Measurements from ENCODE around the gene PXYLP1. TPM values are rescaled to one million over a fixed set of nuclear protein-coding genes. Genes with fewer than 3 reads are reported as not detected.

PXYLP1 gene
- total and polyA plus RNA-seq, 9 of the 15 experiments (the other 6 are each of a cell fraction or from before 2014, with no cell fraction given): 0.80 to 2.9 (median 1.3) TPM

GRCh38 chr3:141308588-141309218, 77.1 kb downstream of the PXYLP1 start (continued):
- TF ChIP-seq ESRRA (IDR thresholded peaks at IDR 0.05; ENCODE audit: borderline replicate concordance, low read depth) (no peak), GATAD2A (IDR thresholded peaks at IDR 0.05) (no peak), TSC22D4 (tag; IDR thresholded peaks at IDR 0.05) (no peak), XRCC3 (IDR thresholded peaks at IDR 0.05) (no peak), NR2C1 (IDR thresholded peaks at IDR 0.05) (no peak), NR2C1 (tag; IDR thresholded peaks at IDR 0.05) (peak; percentile 30; the same call in 1 of the 2 replicates), ZNF507 (tag; conservative IDR thresholded peaks at IDR 0.05) (no peak), GABPA (tag; conservative IDR thresholded peaks at IDR 0.05; ENCODE audit: low read depth) (no peak), MCM5 (IDR thresholded peaks at IDR 0.05; ENCODE audit: low read depth) (no peak), ZNF449 (CRISPR knock-in tag; IDR thresholded peaks at IDR 0.05) (no peak), KLF6 (CRISPR knock-in tag; IDR thresholded peaks at IDR 0.05; ENCODE audit: borderline replicate concordance) (no peak), ZNF324 (CRISPR knock-in tag; IDR thresholded peaks at IDR 0.05) (no peak), FOXK2 (conservative IDR thresholded peaks at IDR 0.05 in 1 of 2, IDR thresholded peaks at IDR 0.05 in 1 of 2; ENCODE audit: low read depth in 2 of 2) (peak; percentile 71 to 74), MXI1 (IDR thresholded peaks at IDR 0.05; ENCODE audit: low read depth, low read length) (no peak), RNF2 (IDR thresholded peaks at IDR 0.05) (no peak), SPI1 (IDR thresholded peaks at IDR 0.05; ENCODE audit: borderline replicate concordance, low read depth, low read length) (no peak), NEUROD1 (IDR thresholded peaks at IDR 0.05; ENCODE audit: borderline replicate concordance, low read depth, low read length, partially characterized antibody) (no peak), HNRNPUL1 (IDR thresholded peaks at IDR 0.05; ENCODE audit: low read length) (no peak), NFIC (IDR thresholded peaks at IDR 0.05) (no peak; the same call in 1 of the 2 replicates), LEF1 (IDR thresholded peaks at IDR 0.05) (no peak), MAX (CRISPR knock-in tag; IDR thresholded peaks at IDR 0.05) (peak; percentile 63), ELF4 (CRISPR knock-in tag; IDR thresholded peaks at IDR 0.05) (no peak), ZNF24 (IDR thresholded peaks at IDR 0.05) (no peak), HNRNPH1 (optimal IDR thresholded peaks at IDR 0.05; ENCODE audit: low read depth, low read length) (no peak), EP400 (IDR thresholded peaks at IDR 0.05) (peak; percentile 31; the same call in 1 of the 2 replicates), CBX1 (IDR thresholded peaks at IDR 0.05; ENCODE audit: low read depth) (no peak), MYBL2 (IDR thresholded peaks at IDR 0.05; ENCODE audit: low read depth) (no peak), MYBL2 (CRISPR knock-in tag; IDR thresholded peaks at IDR 0.05; ENCODE audit: borderline replicate concordance) (no peak), LARP7 (IDR thresholded peaks at IDR 0.05) (no peak)
- TF ChIP-seq, protein P1, sequence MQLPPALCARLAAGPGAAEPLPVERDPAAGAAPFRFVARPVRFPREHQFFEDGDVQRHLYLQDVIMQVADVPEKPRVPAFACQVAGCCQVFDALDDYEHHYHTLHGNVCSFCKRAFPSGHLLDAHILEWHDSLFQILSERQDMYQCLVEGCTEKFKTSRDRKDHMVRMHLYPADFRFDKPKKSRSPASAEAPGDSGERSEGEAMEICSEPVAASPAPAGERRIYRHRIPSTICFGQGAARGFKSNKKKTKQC (CRISPR knock-in tag; IDR thresholded peaks at IDR 0.05): no peak
- TF ChIP-seq, protein P2, sequence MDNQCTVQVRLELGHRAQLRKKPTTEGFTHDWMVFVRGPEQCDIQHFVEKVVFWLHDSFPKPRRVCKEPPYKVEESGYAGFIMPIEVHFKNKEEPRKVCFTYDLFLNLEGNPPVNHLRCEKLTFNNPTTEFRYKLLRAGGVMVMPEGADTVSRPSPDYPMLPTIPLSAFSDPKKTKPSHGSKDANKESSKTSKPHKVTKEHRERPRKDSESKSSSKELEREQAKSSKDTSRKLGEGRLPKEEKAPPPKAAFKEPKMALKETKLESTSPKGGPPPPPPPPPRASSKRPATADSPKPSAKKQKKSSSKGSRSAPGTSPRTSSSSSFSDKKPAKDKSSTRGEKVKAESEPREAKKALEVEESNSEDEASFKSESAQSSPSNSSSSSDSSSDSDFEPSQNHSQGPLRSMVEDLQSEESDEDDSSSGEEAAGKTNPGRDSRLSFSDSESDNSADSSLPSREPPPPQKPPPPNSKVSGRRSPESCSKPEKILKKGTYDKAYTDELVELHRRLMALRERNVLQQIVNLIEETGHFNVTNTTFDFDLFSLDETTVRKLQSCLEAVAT (IDR thresholded peaks at IDR 0.05): no peak

Measured in K562 (cell line).